GM12892 (cell line): ENCODE data around the gene ARVCF.

Experiments
- DNase-seq: peaks from one replicate; pipeline ENCODE4 v3.0.0; 2011; ENCODE audit not compliant: insufficient read length
- FAIRE-seq: peaks from 2 replicates; lab custom pipeline; 2011; peaks lifted over from hg19 to GRCh38; lab: Jason Lieb, UNC
- POLR2A ChIP-seq: IDR thresholded peaks from 2 replicates; pipeline ENCODE4 v1.6.1; 2011; ENCODE audit warnings: low read depth, low read length, control low read depth
- POLR2AphosphoS5 ChIP-seq: IDR thresholded peaks from 2 replicates; pipeline ENCODE4 v1.6.1; 2011; ENCODE audit warnings: low read depth, low read length, control low read depth
- TAF1 ChIP-seq: IDR thresholded peaks from 2 replicates; pipeline ENCODE4 v1.6.1; 2011; ENCODE audit warnings: low read depth, mild to moderate bottlenecking, control low read depth, low read length, borderline replicate concordance

The ARVCF gene

DNA sequence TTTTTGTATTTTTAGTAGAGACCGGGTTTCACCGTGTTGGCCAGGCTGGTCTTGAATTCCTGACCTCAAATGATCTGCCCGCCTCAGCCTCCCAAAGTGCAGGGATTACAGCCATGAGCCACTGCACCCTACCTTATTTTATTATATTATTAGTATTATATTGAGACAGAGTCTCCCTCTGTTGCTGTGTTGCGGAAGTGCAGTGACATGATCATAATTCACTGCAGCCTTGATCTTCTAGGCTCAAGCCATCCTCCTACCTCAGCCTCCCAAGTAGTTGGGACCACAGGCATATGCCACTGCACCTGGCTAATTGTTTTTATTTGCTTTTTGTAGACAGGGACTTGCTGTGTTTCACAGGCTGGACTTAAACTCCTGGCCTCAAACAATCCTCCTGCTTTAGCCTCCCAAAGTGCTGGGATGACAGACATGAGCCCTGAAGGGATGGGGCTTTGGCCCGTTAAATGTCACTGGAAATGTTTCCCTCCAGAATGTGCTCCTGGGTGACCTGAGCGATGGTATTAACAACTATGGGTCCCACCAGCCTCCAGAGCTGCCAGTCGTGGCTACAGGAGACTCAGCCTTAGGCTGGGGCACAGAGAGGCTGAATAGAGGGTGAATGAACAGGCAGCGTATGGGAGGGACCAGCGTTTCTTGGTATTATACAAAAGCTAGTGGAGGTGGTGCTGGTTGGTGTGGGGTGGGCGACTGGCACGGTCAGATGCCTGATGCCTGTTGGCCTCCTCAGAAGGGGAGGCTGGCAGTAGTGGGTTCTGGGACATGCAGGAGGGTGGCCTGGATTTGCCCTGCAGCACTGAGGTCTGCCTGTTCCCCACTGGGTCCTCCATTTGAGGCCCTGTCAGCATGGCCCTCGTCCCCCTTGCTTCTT lies 11.6 kb upstream of the ARVCF start:
- TF ChIP-seq POLR2A, result no peak
- no peak for TF ChIP-seq POLR2AphosphoS5
- no peak for TF ChIP-seq TAF1
- FAIRE-seq (no peak), DNase-seq (no peak)

DNA sequence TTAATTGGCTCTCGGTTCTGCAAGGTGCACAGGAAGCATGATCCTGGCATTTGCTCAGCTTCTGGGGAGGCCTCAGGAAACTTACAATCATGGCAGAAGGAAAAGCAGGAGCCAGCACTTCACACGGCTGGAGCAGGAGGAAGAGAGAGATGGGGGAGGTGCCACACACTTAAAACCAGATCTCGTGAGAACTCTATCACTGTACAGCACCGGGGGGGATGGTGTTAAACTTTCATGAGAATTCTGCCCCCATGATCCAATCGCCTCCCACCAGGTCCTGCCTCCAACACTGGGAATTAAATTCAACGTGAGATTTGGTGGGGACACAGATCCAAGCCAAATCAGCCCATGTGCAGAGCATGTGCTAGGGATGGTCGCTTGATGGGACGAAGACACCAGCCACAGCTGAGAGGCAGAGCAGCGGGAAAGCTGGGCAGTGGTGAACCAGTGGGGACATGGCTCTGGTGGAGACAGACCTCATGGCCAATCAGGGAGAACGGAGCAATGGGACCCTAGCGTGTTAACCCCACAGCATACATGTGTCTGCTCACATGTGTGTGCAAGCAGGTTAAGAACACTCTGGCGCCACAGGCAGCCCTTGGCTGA lies 10.5 kb upstream of the ARVCF start:
- no peak for FAIRE-seq

DNA sequence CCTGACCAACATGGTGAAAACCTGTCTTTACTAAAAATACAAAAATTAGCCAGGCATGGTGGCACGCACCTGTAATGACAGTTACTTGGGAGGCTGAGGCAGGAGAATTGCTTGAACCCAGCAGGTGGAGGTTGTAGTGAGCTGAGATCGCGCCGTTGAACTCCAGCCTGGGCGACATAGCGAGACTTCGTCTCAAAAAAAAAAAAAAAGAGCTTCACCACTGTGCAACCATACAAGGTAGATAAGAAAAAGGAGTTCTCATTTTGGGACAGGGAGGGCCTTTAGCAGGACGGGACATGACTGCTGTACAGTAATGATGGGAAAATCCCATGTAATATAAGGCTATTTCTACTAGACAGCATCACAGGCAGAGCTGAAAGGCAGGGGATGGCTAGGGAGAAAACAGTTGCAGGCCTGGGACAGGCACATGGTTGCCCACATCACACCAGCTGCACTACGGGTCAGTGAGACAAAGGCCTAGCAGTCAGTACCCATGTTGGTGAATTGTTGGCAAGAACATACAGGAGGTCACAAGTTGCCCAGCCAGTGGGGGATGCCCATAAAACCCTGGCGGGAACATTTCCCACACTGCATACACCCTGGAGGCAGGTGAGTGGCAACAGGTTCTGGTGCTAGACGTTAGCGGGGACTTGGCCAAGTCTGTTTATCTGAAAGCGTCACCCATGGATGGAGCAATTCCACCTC lies 9.7 kb upstream of the ARVCF start:
- TF ChIP-seq TAF1 (no peak), POLR2AphosphoS5 (no peak), POLR2A (no peak)
- no peak for FAIRE-seq
- DNase-seq, result no peak

More for the DNA sequence above, 10.5 kb upstream of the ARVCF start:
- TF ChIP-seq POLR2AphosphoS5 (no peak), TAF1 (no peak), POLR2A (no peak)
- DNase-seq, result no peak

DNA sequence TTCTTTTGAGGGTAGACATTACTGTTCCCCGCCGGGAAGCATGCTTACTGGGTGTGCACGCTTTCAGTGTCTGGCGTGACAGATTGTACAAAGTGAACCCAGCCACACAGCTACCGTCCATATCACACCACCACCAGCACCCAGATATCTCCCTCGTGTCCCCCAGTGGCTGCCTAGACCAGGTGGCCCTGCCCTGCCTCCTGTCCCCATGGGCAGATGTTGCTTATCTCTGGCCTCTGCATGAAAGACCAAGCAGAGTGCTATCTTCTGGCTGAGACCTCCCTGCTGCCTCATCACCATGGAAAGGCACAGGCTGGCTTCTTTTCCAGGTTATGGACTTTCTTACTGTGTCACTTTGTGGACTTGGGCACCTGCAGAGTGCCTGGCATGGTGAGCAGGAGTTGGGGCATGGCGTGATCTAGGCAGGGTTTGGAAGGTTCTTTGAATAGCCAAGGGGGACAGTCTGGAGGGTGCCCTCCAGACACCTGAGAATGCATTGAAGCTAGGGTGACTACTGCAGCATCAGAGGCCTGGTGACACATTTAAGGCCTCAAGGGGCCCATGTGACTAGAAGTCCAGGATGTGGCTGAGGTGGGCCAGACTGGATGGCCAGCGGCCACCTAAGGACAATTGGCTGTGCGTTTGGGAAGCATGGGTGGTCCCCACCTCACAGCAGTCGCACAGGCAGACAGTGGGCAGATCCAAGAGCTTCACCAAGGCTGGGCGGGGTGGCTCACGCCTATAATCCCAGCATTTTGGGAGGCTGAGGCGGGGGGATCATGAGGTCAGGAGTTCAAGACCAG lies 9.0 kb upstream of the ARVCF start:
- DNase-seq (no peak), FAIRE-seq (no peak)
- no peak for TF ChIP-seq TAF1
- no peak for TF ChIP-seq POLR2A
- TF ChIP-seq POLR2AphosphoS5, result no peak

DNA sequence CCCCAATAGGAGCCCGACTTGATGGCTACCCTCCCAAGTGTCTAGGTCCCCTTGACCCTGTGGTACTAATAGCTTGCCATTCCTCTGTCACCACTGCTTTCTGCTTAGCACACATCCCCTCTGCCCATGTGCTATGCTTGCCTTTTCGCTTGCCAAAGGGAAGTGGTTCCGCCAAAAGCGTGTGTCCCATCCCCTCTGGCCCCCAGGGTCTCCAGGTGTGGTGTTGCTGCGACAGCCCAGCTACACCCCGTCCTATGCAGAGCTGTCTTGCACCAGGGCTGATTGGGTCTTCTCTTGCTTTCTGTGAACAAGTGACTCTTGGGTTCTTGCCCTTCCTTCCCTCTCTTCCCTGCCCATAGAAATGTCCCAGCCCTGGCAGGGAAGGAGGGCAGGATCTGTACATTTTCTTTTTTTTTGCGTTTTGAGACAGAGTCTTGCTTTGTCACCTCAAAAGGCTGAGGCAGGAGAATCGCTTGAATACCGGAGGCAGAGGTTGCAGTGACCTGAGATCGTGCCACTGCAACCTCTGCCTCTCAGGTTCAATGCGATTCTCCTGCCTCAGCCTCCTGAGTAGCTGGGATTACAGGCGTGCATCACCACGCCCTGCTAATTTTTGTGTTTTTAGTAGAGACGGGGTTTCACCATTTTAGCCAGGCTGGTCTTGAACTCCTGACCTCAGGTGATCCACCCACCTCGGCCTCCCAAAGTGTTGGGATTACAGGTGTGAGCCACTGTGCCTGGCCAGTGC lies 8.2 kb upstream of the ARVCF start:
- FAIRE-seq (no peak), DNase-seq (no peak)
- TF ChIP-seq POLR2AphosphoS5, result no peak
- TF ChIP-seq POLR2A, result no peak
- no peak for TF ChIP-seq TAF1

DNA sequence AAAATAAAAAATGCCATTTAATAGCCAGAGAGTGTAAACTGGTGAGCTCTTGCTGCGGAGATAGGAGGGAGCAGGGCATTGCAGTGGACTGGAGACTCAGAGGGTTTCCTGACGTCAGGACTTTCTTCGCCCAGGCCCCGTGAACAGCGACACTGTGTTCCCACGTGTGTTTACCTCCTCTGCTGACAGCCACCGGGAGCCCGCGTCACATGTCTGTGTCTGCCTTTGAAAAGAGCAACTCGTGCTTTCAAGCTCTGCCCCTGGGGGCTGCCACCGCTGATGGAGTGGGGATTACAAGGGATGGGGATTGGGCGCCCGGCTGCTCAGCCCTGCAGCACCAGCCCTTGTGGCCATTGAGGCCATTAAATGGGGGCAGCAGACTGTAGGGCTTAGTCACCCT lies 7.6 kb upstream of the ARVCF start:
- TF ChIP-seq TAF1, result no peak
- no peak for TF ChIP-seq POLR2A
- TF ChIP-seq POLR2AphosphoS5, result no peak
- no peak for DNase-seq
- FAIRE-seq, result no peak

DNA sequence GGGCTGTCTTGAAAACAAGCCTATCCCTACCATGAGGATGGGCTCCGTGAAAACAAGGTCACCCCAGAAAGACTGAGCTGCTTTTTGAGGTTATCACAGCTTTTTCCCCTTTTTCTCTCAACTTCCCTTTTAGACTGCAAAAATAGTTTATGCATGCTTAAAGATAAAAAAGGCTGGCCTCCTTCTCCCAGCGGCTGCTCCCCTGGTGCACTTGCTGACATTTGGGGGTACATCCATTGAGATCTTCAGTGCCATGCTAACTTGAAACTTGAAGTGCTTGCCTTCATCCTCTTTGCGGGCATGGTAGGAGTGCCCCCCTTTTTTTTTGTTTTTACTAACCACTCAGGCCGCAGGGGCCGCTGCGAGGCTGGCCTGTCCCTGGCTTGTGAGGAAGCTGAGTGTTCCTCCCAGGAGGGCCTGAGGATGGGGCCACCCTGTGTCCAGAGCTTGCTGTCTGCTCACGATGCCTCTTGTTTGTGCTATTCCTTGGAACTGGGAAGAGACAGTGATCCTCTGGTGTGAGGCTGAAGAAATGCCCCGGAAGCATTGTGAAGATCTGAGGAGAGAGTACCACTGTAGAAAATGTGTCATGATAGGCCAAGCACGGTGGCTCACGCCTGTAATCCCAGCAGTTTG lies 6.5 kb upstream of the ARVCF start:
- no peak for DNase-seq
- no peak for FAIRE-seq
- TF ChIP-seq POLR2A, result no peak
- TF ChIP-seq TAF1, result no peak
- TF ChIP-seq POLR2AphosphoS5, result no peak

DNA sequence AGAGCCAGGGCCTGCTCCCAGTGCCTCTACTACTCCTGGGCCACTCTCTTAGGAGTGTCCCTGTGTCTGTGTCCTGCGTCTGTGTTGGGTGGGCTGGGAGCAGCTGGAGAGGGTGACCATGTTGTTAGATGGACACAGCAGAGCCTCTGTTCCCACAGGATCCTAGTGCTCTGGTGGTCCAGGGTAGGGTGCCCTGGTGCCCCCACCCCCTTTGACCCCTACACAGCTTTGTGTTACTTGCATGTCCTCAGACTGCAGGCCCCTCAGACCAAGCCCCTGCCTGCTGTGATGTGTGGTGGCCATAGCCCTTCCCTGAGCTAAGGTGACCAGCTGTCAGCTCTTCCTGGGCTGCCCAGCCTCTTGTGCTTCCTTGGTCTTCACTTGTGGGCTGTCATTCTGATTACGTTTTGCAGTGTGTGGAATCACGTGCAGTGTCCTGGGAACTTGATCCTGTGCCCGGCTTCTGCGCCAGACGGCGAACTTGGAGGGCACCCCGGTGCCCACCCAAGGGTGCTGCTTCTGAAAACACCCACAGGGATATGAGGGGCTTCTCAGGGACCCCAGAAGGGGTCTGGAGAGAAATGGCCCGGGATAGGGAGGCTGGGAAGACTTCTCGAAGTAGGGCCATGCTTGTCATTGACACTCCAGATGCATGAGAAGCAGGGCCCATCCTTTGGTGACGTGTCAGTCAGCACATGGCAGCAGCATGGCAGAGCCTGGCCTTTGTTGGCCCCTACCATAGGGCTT lies 5.8 kb upstream of the ARVCF start:
- DNase-seq, result no peak
- no peak for FAIRE-seq
- no peak for TF ChIP-seq TAF1

DNA sequence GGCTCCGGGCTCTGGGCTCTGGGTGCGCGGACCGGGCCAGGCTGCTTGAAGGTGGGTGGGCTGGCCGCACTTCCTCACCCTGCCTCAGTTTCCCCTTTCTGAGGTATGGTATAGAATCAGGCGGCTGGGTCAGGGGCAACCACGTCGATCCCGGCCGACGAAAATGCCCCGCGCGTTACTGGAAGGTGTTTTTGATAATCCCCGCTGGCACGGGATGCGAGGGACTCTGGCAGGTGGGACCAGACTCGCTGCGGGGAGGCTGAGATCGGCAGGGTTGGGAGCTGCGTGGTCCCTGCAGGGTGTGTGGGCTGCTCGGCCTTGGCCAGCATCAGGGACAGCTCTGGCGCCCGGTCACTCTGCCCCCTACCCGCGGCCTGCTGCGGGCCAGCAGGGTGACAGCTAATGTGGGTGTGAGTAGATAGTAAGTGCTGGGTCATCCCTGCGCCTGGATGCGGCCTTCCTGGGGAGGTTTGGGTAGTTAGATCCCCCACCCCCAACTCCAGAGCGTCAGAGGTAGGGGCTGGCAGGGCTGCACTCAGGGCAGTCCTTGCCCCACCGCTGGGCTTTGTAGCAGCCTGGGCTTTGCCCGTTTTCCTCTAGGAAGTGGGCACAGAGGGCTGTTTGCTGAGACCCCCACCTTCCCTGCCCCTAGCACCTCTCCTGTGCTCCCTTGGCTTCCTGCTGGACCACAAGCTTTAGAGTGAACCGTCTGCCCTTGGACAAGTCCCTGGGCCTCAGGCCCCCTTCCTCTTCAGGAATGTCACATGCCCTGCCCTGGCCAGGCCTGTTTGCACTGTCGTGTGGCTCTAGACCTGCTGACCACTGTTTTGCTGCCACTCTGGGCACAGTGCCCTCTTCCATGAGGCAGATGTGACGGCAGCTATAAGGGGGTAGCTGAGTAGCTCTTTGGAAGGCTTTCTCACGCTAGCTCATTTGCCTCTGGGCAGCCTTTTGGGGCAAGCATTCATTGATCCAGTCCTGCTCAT lies 4.9 kb upstream of the ARVCF start:
- TF ChIP-seq POLR2A, result no peak
- TF ChIP-seq POLR2AphosphoS5, result no peak
- no peak for TF ChIP-seq TAF1
- FAIRE-seq (no peak), DNase-seq (no peak)
